Right ventricle myocardium superior (tissue), 1 donor: ENCODE measurements around the gene SHISA7. TPM values are rescaled to one million over a fixed set of nuclear protein-coding genes. Genes with fewer than 3 reads are reported as not detected.
A peak's percentile ranks its signal among the peaks of the same experiment; 100 is the strongest.

Experiments
- ATAC-seq: fragments of 200-7000 bp; cut with Tn5 transposase; one replicate; pipeline ENCODE4 v1.9.1; 2020; ENCODE audit warnings: mild to moderate bottlenecking; ENCODE audit not compliant: poor library complexity
- DNase-seq: peaks from one replicate; pipeline ENCODE4 v3.0.0-alpha.2; 2020
- intact Hi-C: fragments of 100-400 bp; cut with DNase I; formaldehyde crosslinking; loops from one replicate; pipeline ENCODE4 v1.11.2; 2022
- total RNA-seq: library from RNA; stranded (reverse); fragmentation: NEBNext Ultra II Directional; extraction: Animal tissue kit (Norgen Biotek cat#: 25700); gene quantifications from one replicate; pipeline ENCODE4 v1.2.1, GENCODE V29; 2021
- donor health status: DM: no; HTN: yes; CAD: no; lungs with severe emphysema.

Gene SHISA7
- total RNA-seq, 1 donor from 2014 or later: not detected

- intact Hi-C loops: loop anchor here (2.0 to 5.0 kb wide), 2 partner anchors 46 to 83 kb away; partner anchors contain the start of gene KMT5C
- ATAC-seq: peak; percentile 93
- peak; percentile 99 for DNase-seq
These were observed 58.0 kb downstream of the SHISA7 start for GRCh38 chr19:55384920-55385723.

DNA sequence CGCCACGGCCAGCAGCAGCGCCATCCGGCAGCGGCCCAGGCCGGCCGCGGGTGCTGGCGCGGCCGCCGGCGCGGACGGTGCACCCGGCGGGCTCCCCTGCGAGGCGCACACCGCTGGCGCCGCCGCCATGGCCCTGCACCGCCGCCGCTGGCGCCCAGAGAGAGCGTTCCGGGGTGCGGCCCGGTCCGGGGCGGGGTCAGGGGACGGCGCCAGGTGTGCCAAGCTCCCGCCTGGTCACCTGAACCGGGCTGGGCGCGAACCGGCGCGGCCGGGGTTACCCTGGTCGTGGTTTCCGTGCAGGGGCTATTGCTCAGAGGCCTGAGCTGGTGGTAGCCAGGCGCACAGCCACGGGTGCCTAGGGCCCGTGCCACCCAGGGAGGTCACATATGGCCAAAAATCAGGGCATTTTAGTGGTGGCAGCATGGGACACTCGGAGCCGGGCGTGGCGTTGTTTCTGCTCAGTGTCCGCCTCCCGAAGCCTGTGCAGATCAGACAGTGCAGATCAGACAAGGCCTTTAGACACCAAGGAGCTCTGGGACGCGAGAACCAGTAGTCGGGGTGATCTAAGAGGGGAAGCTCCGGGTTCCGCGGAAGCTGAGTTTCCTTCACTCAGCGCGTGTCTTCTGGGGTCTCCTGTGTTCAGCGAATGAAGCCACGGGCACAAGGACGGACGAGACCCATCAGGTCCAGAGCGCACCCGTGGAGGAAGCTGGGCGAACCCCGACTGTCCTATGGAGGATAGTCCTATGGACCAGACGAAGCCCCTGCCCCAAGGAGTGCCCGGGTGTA is 58.8 kb downstream of the SHISA7 start, which contains the start of gene TMEM238:
Gene TMEM238, minus strand, starts transcription at position 162 of the 789 bp plus-strand sequence. Its CDS starts 33 bp downstream, at position 129.
- intact Hi-C loops: loop anchor here (2.0 to 5.0 kb wide), 2 partner anchors 46 to 82 kb away; partner anchors contain the start of gene KMT5C
- DNase-seq (peak; percentile 52), ATAC-seq (no peak)

DNA sequence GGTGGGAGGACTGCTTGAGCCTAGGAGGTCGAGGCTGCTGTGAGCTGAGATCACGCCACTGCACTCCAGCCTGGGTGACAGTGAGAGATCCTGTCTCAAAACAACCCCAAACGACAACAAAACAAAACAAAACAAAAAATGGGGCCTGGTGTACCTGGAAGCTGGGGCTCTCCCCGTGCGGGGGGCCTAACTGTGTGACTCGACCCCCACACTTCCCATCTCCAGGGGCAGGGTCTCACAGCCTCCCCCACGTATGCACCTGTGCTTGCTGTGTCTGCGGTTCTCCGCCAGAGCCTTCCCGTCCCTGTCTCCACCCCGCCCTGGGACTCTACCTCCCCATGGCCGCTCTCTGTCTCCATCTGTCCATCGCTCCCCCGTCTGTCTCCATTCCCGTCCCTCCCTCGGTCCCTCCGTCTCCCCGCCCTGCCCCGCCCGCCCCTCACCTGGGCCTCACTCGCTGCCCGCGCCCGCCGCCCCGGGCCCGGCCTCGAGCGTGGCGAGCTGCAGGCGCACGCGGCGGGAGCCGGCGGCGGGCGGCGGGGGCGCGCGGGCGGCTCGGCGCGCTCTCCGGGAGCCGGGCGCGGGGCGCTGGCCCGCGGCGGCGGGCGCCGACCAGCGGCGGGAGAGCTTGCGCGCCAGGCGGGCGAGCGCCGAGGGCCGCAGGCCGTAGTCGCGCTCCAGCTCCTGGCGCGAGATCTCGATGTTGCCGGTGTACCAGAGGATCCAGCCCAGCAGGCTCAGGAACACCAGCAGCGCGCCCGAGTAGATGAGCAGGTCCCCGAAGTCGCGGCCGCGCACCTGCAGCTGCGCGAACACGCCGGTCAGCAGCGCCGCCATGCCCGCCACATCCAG is 59.6 kb downstream of the SHISA7 start:
- ATAC-seq (no peak), DNase-seq (peak; percentile 76)
- intact Hi-C loops: loop anchor here (2.0 to 5.0 kb wide), 2 partner anchors 45 to 81 kb away; partner anchors contain the start of gene KMT5C

- DNase-seq (no peak), ATAC-seq (no peak)
- intact Hi-C loops: loop anchor here (5.0 kb wide), 1 partner anchor 80 kb away; no protein-coding TSS in a partner anchor
These were observed 60.5 kb downstream of the SHISA7 start for GRCh38 chr19:55382522-55383054.

DNA sequence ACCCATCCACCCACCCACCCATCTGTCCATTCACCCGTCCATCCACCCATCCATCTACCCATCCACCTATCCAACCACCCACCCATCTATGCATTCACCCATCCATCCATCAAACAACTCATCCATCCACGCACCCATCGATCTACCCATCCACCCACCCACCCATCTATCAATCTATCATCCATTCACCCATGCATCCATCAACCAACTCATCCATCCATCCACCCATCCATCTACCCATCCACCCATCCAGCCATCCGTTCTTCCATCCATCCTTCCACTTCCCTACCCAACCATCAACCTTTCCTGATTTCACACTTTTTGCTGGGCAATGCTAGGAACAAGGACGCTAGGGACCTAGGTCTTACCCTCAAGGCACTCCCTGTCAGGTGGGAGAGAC is 61.1 kb downstream of the SHISA7 start:
- no peak for ATAC-seq
- no peak for DNase-seq
- intact Hi-C loops: loop anchor here (5.0 kb wide), 1 partner anchor 80 kb away; no protein-coding TSS in a partner anchor

GRCh38 chr19:55379174-55379573 is 63.9 kb downstream of the SHISA7 start:
- ATAC-seq: no peak
- intact Hi-C loops: no loop called here
- no peak for DNase-seq

Other genes starting within 250 kb of the SHISA7 start
- gene PTPRH, start 233.8 kb downstream of the SHISA7 start, total RNA-seq: 0.54 TPM
- gene TMEM86B, start 214.5 kb downstream of the SHISA7 start, total RNA-seq: 2.3 TPM
- 37.1 TPM for gene PPP6R1, start 184.3 kb downstream of the SHISA7 start, total RNA-seq
- gene HSPBP1, start 163.2 kb downstream of the SHISA7 start, total RNA-seq: 29.2 TPM
- 1.6 TPM for gene BRSK1, start 159.3 kb downstream of the SHISA7 start, total RNA-seq
- 1.7 TPM for gene TMEM150B, start 118.0 kb downstream of the SHISA7 start, total RNA-seq
- 6.6 TPM for gene KMT5C, start 103.4 kb downstream of the SHISA7 start, total RNA-seq
- gene COX6B2, start 88.6 kb downstream of the SHISA7 start, total RNA-seq: not detected
- gene GARIN5B, start 80.0 kb downstream of the SHISA7 start, total RNA-seq: not detected
- not detected for gene IL11, start 72.8 kb downstream of the SHISA7 start, total RNA-seq
- gene TMEM190, start 66.5 kb downstream of the SHISA7 start, total RNA-seq: not detected
- gene TMEM238, start 59.0 kb downstream of the SHISA7 start, total RNA-seq: 1.0 TPM
- gene RPL28, start 57.4 kb downstream of the SHISA7 start, total RNA-seq: 569 TPM
- gene UBE2S, start 35.5 kb downstream of the SHISA7 start, total RNA-seq: 22.6 TPM
- 48.9 TPM for gene ISOC2, start 18.3 kb upstream of the SHISA7 start, total RNA-seq
- gene C19orf85, start 21.5 kb upstream of the SHISA7 start, total RNA-seq: not detected
- gene ZNF628, start 33.3 kb upstream of the SHISA7 start, total RNA-seq: 4.7 TPM
- gene NAT14, start 41.9 kb upstream of the SHISA7 start, total RNA-seq: 2.9 TPM
- 2.6 TPM for gene SSC5D, start 45.1 kb upstream of the SHISA7 start, total RNA-seq
- 15.6 TPM for gene SBK2, start 93.8 kb upstream of the SHISA7 start, total RNA-seq
- gene SBK3, start 102.2 kb upstream of the SHISA7 start, total RNA-seq: 27.4 TPM
- gene ZNF579, start 137.5 kb upstream of the SHISA7 start, total RNA-seq: 13.6 TPM
- gene FIZ1, start 156.2 kb upstream of the SHISA7 start, total RNA-seq: 13.0 TPM
- gene ZNF524, start 157.0 kb upstream of the SHISA7 start, total RNA-seq: 17.5 TPM
- 17.4 TPM for gene ZNF865, start 162.3 kb upstream of the SHISA7 start, total RNA-seq
- 11.7 TPM for gene ZNF784, start 181.3 kb upstream of the SHISA7 start, total RNA-seq
- gene ZNF580, start 197.7 kb upstream of the SHISA7 start, total RNA-seq: 11.9 TPM
- 7.1 TPM for gene ZNF581, start 200.3 kb upstream of the SHISA7 start, total RNA-seq
- gene CCDC106, start 204.9 kb upstream of the SHISA7 start, total RNA-seq: 20.5 TPM
- gene U2AF2, start 211.7 kb upstream of the SHISA7 start, total RNA-seq: 75.1 TPM
- 223 TPM for gene EPN1, start 231.9 kb upstream of the SHISA7 start, total RNA-seq